T-helper 1 cell treated with Interleukin-12 subunit alpha and Interleukin-12 subunit beta and Interleukin-4 antibody, amounts not matched to agents 30 μg/mL and 1 μg/mL, for 36 hours (primary cell): ENCODE data around the gene HYDIN.

Experiments used
- H3K27ac Mint-ChIP-seq: one replicate; pipeline ENCODE4 v1.8.0; 2021; ENCODE audit warnings: mild to moderate bottlenecking, mixed read lengths
- H3K27me3 Mint-ChIP-seq: one replicate; pipeline ENCODE4 v1.8.0; 2021; ENCODE audit warnings: low read depth, mixed read lengths
- H3K36me3 Mint-ChIP-seq: one replicate; pipeline ENCODE4 v1.8.0; 2021; ENCODE audit warnings: low read depth, mixed read lengths
- H3K4me1 Mint-ChIP-seq: one replicate; pipeline ENCODE4 v1.8.0; 2021; ENCODE audit warnings: low read depth, mixed read lengths
- H3K4me3 Mint-ChIP-seq: one replicate; pipeline ENCODE4 v1.8.0; 2021; ENCODE audit warnings: mild to moderate bottlenecking, moderate library complexity, mixed read lengths
- H3K9me3 Mint-ChIP-seq: one replicate; pipeline ENCODE4 v1.8.0; 2021; ENCODE audit warnings: mixed read lengths

The HYDIN gene

GRCh38 chr16:71247478-71247877, 17.0 kb upstream of the HYDIN start:
- H3K27me3 Mint-ChIP-seq: no peaks in the 10 kb centered on the region
- H3K4me3 Mint-ChIP-seq: no peak overlapping the region
- no peaks in the 10 kb centered on the region for H3K36me3 Mint-ChIP-seq
- no peaks in the 10 kb centered on the region for H3K9me3 Mint-ChIP-seq
- no peak overlapping the region for H3K27ac Mint-ChIP-seq
- no peaks in the 10 kb centered on the region for H3K4me1 Mint-ChIP-seq

GRCh38 chr16:71246309-71246708, 15.8 kb upstream of the HYDIN start:
- Mint-ChIP-seq H3K4me3 (no peak overlapping the region), H3K9me3 (no peaks in the 10 kb centered on the region), H3K27me3 (peaks cover 6% of the 10 kb centered on the region), H3K36me3 (no peaks in the 10 kb centered on the region), H3K27ac (no peak overlapping the region), H3K4me1 (no peaks in the 10 kb centered on the region)

DNA sequence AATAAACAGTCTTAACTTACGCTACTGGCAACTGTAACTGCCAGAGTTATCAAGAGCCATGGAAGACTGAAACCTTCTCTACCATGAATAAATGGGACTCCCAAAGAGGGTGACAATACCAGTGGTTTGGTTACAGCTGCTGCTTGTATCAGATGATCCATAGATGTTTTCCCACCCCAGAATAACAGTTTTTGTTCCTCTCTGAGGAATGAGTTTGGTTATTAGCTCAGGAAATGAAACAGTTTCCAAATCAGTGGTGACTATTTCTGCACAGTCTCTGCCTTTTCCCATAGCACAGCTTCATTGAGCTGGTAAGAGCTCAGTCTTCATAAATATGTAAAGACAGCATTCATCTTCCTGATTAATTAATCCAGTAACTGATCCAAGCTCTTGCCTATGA, 14.0 kb upstream of the HYDIN start:
- Mint-ChIP-seq H3K36me3 (no peaks in the 10 kb centered on the region), H3K27ac (no peak overlapping the region), H3K4me3 (no peak overlapping the region), H3K27me3 (peaks cover 6% of the 10 kb centered on the region), H3K4me1 (no peaks in the 10 kb centered on the region), H3K9me3 (no peaks in the 10 kb centered on the region)

DNA sequence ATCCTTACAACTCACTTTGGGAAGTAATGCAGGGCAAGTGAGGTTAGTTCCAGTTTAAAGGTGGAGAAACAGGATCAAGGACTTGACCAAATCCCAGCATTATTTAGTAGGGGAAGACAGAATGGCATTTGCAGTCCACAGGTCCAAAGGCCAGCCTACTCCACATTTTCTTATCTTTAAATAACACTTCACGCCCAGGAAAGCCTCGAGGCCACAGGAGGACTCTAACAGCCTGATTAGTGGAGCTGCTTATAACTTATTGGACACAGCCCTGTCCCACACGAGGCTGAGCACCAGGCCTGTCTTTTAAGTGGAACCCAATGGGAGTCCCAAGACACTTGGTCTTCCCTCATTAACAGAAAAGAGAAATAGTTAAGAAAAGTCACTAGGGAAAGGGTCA, 12.1 kb upstream of the HYDIN start:
- H3K4me3 Mint-ChIP-seq: no peak overlapping the region
- H3K27me3 Mint-ChIP-seq: peaks cover 6% of the 10 kb centered on the region
- H3K27ac Mint-ChIP-seq: no peak overlapping the region
- H3K4me1 Mint-ChIP-seq: no peaks in the 10 kb centered on the region
- H3K36me3 Mint-ChIP-seq: no peaks in the 10 kb centered on the region
- H3K9me3 Mint-ChIP-seq: no peaks in the 10 kb centered on the region

DNA sequence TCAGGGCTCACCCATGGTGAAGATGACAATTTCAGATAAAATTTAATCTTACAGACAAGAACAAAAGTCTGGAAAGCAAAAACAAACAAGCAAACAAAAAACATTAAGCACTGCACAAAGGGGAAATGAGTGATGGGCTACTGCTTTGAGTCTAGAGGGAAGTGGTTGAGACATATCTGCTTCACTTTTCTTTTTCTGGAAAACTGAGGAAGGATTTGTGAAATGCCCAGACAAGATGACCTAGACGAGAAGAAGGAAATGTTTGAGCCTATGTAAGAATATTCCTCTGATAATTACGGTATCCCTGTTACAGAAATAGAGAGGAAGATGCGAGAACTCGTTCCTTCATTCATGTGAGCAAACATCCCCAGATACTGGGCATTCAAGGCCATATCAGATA, 11.5 kb upstream of the HYDIN start:
- no peaks in the 10 kb centered on the region for H3K9me3 Mint-ChIP-seq
- peaks cover 6% of the 10 kb centered on the region for H3K27me3 Mint-ChIP-seq
- no peaks in the 10 kb centered on the region for H3K4me1 Mint-ChIP-seq
- no peaks in the 10 kb centered on the region for H3K36me3 Mint-ChIP-seq
- no peak overlapping the region for H3K27ac Mint-ChIP-seq
- no peak overlapping the region for H3K4me3 Mint-ChIP-seq

DNA sequence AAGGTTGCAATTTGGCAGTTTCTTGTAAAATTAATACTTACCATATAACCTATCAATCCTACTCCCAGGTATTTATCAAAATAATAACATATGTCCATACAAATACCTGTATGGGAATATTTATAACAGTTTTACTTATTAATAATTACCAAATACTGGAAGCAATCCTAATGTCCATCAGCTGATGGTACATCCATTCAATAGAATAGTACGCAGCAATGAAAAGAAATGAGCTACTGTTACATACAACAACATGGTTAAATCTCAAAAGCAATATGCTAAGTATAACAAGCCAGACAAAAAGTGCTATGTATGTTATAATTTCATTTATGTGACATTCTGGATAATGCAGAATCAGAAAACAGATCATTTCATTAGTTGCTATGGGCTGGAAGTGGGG, 1.2 kb downstream of the HYDIN start:
- no peak overlapping the region for H3K27ac Mint-ChIP-seq
- H3K9me3 Mint-ChIP-seq: peaks cover 34% of the 10 kb centered on the region
- H3K4me1 Mint-ChIP-seq: no peaks in the 10 kb centered on the region
- H3K27me3 Mint-ChIP-seq: peaks cover 22% of the 10 kb centered on the region
- H3K36me3 Mint-ChIP-seq: no peaks in the 10 kb centered on the region
- H3K4me3 Mint-ChIP-seq: no peak overlapping the region

DNA sequence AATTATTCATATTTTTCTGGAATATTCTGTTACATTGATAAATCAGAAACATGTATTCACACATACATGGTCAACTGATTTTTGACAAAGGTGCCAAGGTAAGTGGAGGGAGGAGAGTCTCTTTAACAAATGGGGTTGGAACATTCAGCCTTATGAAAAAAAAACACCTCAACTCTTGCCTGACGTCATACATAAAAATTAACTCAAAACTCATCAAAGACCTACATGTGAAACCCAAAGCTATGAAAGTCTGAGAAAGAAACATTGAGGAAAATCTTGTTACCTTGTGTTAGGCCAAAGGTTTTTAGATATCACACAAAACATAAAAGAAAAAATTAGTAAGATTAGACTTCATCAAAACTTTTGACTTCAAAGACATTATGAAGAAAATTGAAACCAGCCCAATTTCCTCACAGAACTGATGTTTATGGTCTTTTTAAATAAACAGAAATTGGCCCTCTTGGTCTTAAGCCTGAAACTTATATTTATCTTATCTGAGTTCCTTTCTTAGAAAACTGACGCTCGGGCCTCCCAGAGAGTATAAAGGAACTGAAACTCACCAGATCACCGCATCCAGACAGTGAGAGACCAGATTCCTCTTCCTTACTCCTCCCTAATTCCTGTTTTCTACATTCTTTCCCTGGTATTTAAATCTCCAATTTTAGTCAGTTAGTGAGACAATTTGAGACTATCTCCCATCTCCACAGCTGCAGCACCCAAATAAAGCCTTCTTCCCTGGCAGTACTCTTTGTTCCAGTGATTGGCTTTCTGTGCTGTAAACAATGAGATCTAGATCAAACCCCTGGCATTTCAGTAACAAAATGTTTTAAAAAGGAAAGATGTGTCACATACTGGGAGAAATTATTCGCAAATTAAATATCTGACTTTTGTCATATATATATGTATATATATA, 4.0 kb downstream of the HYDIN start:
- H3K4me1 Mint-ChIP-seq: no peaks in the 10 kb centered on the region
- H3K36me3 Mint-ChIP-seq: no peaks in the 10 kb centered on the region
- no peak overlapping the region for H3K4me3 Mint-ChIP-seq
- H3K27me3 Mint-ChIP-seq: peaks cover 17% of the 10 kb centered on the region
- peaks cover 42% of the 10 kb centered on the region for H3K9me3 Mint-ChIP-seq
- no peak overlapping the region for H3K27ac Mint-ChIP-seq

DNA sequence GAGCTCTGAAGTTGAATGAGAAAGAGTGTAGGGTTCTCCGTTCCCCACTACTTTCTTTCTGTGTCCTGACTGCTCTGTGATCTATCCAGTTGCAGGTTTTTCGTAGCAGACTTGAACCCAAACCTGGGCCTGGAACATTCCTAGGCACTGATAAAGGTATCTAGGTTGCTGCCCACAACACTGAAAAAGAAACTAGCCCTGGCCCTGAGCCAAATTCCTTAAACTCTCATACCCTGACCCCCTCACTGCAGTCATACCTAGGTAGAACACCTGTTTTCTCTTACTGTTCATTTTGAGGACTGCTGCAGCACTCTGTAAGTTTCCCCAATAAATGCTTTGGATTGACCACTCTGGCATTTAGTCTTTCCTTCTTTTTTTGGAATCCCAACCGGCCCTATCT, 5.4 kb downstream of the HYDIN start:
- H3K9me3 Mint-ChIP-seq: peaks cover 42% of the 10 kb centered on the region
- H3K4me3 Mint-ChIP-seq: no peak overlapping the region
- no peaks in the 10 kb centered on the region for H3K4me1 Mint-ChIP-seq
- H3K27ac Mint-ChIP-seq: no peak overlapping the region
- no peaks in the 10 kb centered on the region for H3K36me3 Mint-ChIP-seq
- H3K27me3 Mint-ChIP-seq: peaks cover 5% of the 10 kb centered on the region

GRCh38 chr16:71218306-71218963, 12.1 kb downstream of the HYDIN start:
- Mint-ChIP-seq H3K4me1 (no peaks in the 10 kb centered on the region), H3K27me3 (peaks cover 3% of the 10 kb centered on the region), H3K27ac (no peak overlapping the region), H3K4me3 (no peak overlapping the region), H3K9me3 (peaks cover 5% of the 10 kb centered on the region), H3K36me3 (no peaks in the 10 kb centered on the region)

DNA sequence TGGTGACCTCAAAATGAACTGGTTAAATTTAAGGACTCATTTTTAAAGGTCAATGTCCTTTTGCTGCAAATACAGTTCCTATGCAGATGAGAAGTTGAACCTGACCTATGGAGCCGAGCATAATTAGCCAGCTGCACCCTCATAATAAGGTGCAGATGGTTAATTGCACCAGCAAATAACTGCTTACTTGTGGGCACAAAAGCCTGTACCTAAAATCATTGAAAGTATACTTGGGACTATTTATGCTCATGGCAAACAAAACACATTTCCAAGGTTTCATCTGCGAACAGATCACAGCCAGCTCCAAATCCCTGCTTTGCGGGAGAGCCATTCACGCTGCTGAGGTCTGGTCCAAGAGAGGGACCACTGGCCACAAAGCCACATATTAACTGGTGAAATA, 13.0 kb downstream of the HYDIN start:
- no peaks in the 10 kb centered on the region for H3K36me3 Mint-ChIP-seq
- H3K4me3 Mint-ChIP-seq: no peak overlapping the region
- no peak overlapping the region for H3K27ac Mint-ChIP-seq
- peaks cover 4% of the 10 kb centered on the region for H3K9me3 Mint-ChIP-seq
- H3K4me1 Mint-ChIP-seq: no peaks in the 10 kb centered on the region
- peaks cover 3% of the 10 kb centered on the region for H3K27me3 Mint-ChIP-seq

GRCh38 chr16:71216714-71217113, 13.8 kb downstream of the HYDIN start:
- no peaks in the 10 kb centered on the region for H3K9me3 Mint-ChIP-seq
- H3K36me3 Mint-ChIP-seq: no peaks in the 10 kb centered on the region
- no peak overlapping the region for H3K27ac Mint-ChIP-seq
- no peaks in the 10 kb centered on the region for H3K4me1 Mint-ChIP-seq
- no peak overlapping the region for H3K4me3 Mint-ChIP-seq
- H3K27me3 Mint-ChIP-seq: peaks cover 3% of the 10 kb centered on the region

- Mint-ChIP-seq H3K27me3 (peaks cover 3% of the 10 kb centered on the region), H3K36me3 (no peaks in the 10 kb centered on the region), H3K4me3 (no peak overlapping the region), H3K27ac (no peak overlapping the region), H3K9me3 (no peaks in the 10 kb centered on the region), H3K4me1 (no peaks in the 10 kb centered on the region)
Measured at GRCh38 chr16:71214746-71215381, 15.7 kb downstream of the HYDIN start.

DNA sequence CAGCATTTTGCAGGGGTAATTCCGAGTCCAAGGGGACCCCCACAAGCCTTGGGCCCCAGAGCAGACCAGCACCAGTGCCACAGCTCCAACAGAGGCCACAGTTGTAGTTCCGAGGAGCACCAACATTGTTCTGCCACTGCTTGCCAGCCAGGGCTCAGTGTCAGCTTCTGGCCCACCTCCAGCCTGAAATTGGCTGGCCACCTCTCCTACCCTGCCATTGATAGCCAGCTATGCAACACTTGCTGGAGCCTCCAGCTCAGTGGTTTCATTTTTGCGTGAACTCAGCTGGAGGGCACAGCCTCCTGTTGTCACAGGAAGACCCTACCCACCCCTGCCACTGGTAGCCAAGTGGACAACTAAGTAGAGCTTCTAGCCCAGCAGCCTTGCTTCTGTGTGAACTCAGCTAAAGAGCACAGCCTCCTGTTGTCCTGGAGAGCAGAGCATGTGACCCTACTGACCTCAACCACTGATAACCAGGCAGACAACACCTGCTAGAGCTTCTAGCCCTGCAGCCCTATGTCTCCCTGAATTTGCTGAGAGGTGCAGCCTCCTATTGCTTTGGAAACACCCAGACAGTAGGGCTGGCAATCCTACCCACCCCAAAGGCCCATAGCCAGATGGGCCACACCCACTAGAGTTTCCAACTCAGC, 24.9 kb downstream of the HYDIN start:
- no peaks in the 10 kb centered on the region for H3K27me3 Mint-ChIP-seq
- peaks cover 8% of the 10 kb centered on the region for H3K9me3 Mint-ChIP-seq
- H3K27ac Mint-ChIP-seq: no peak overlapping the region
- no peak overlapping the region for H3K4me3 Mint-ChIP-seq
- H3K36me3 Mint-ChIP-seq: no peaks in the 10 kb centered on the region
- H3K4me1 Mint-ChIP-seq: no peaks in the 10 kb centered on the region

DNA sequence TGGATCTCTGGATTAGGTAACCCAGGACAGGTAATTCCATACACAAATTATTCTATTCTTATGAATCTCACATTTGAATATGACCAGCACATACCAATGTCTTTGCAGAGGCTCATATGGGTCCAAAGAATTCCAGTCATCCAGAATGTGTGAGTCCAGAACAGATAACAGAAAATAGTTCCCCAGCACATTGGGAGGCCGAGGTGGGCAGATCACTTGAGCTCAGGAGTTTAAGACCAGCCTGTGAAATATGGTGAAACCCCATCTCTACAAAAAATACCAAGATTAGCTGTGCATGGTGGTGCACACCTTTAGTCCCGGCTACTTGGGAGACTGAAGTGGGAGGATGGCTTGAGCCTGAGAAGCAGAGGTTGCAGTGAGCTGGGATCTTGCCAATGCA, 26.9 kb downstream of the HYDIN start:
- Mint-ChIP-seq H3K27ac (no peak overlapping the region), H3K27me3 (no peaks in the 10 kb centered on the region), H3K4me1 (no peaks in the 10 kb centered on the region), H3K9me3 (peaks cover 12% of the 10 kb centered on the region), H3K36me3 (no peaks in the 10 kb centered on the region), H3K4me3 (no peak overlapping the region)
